Measurements from ENCODE around the gene AARS1. TPM values are rescaled to one million over a fixed set of nuclear protein-coding genes. Genes with fewer than 3 reads are reported as not detected.
A peak's percentile ranks its signal among the peaks of the same experiment; 100 is the strongest.
"Not testable (repeated sequence)": the region's sequence is repeated elsewhere in the genome, so short reads cannot be mapped to it uniquely, and the experiment has no call there.

Gene AARS1
- total RNA-seq, 4 donors from 2014 or later, result 32.6 to 47.3 (median 40.6) TPM

GRCh38 chr16:70253291-70254106 is 35.8 kb downstream of the AARS1 start:
- TF ChIP-seq POLR2A (IDR thresholded peaks at IDR 0.05), result no peak
- TF ChIP-seq CTCF (IDR thresholded peaks at IDR 0.05), result no peak
- DNase-seq (ENCODE audit: low spot score in 2 of 2), result peak in 1 of 2 donors; percentile 76
- intact Hi-C loops (cut with DNase I; ENCODE audit: low total_unique reads), result no loop called here
- H3K4me3 ChIP-seq (ENCODE audit: low read depth, poor library complexity, severe bottlenecking), result no peak overlapping the region
- 71 to 74% methylated on average over 9 to 12 of the region's 16 CpGs for WGBS, 2 donors

GRCh38 chr16:70252355-70252988 is 36.8 kb downstream of the AARS1 start:
- DNase-seq (ENCODE audit: low spot score in 2 of 2), result peak in 1 of 2 donors; percentile 78

GRCh38 chr16:70251629-70252354 is 37.5 kb downstream of the AARS1 start, which contains the start of gene EXOSC6:
Gene EXOSC6, minus strand, starts transcription at chr16:70251940. Its CDS starts 40 bp downstream, at chr16:70251900.
- TF ChIP-seq POLR2A (IDR thresholded peaks at IDR 0.05) (no peak), CTCF (IDR thresholded peaks at IDR 0.05) (peak in 2 of 3 donors; percentile 91)
- DNase-seq (ENCODE audit: low spot score in 2 of 2), result peak; percentile 89 to 98
- intact Hi-C loops (cut with DNase I; ENCODE audit: low total_unique reads), result no loop called here
- H3K4me3 ChIP-seq (ENCODE audit: low read depth, poor library complexity, severe bottlenecking), result peak within 1 kb of the TSS; percentile 68
- WGBS, 2 donors, result 7 to 8% methylated on average over 8 to 16 of the region's 65 CpGs

More at GRCh38 chr16:70252355-70252988, 36.8 kb downstream of the AARS1 start:
- intact Hi-C loops (cut with DNase I; ENCODE audit: low total_unique reads), result no loop called here
- no peak for TF ChIP-seq CTCF (IDR thresholded peaks at IDR 0.05)
- no peak for TF ChIP-seq POLR2A (IDR thresholded peaks at IDR 0.05)
- WGBS, 2 donors, result 84 to 89% methylated on average over 21 of the region's 21 CpGs
- H3K4me3 ChIP-seq (ENCODE audit: low read depth, poor library complexity, severe bottlenecking), result no peak overlapping the region

GRCh38 chr16:70250748-70251628 is 38.3 kb downstream of the AARS1 start:
- peak in 1 of 2 donors; percentile 75 for DNase-seq (ENCODE audit: low spot score in 2 of 2)
- TF ChIP-seq POLR2A (IDR thresholded peaks at IDR 0.05) (no peak), CTCF (IDR thresholded peaks at IDR 0.05) (no peak)
- H3K4me3 ChIP-seq (ENCODE audit: low read depth, poor library complexity, severe bottlenecking), result peak overlapping the region; percentile 68
- intact Hi-C loops (cut with DNase I; ENCODE audit: low total_unique reads), result no loop called here
- 3 to 4% methylated on average over 9 to 33 of the region's 92 CpGs for WGBS, 2 donors

GRCh38 chr16:70249697-70250096 is 39.6 kb downstream of the AARS1 start:
- intact Hi-C loops (cut with DNase I; ENCODE audit: low total_unique reads); H3K4me3 ChIP-seq (ENCODE audit: low read depth, poor library complexity, severe bottlenecking); DNase-seq (ENCODE audit: low spot score in 2 of 2): not testable (repeated sequence)
- WGBS, 2 donors, result 85 to 90% methylated on average over 4 of the region's 4 CpGs

- intact Hi-C loops (cut with DNase I; ENCODE audit: low total_unique reads), result not testable (repeated sequence)
Observed at GRCh38 chr16:70238773-70239172, 50.5 kb downstream of the AARS1 start.

GRCh38 chr16:70231831-70232230 is 57.5 kb downstream of the AARS1 start:
- H3K4me3 ChIP-seq (ENCODE audit: low read depth, poor library complexity, severe bottlenecking); intact Hi-C loops (cut with DNase I; ENCODE audit: low total_unique reads); DNase-seq (ENCODE audit: low spot score in 2 of 2): not testable (repeated sequence)
- WGBS, 2 donors, result 75 to 86% methylated on average over 3 of the region's 3 CpGs

More at GRCh38 chr16:70238773-70239172, 50.5 kb downstream of the AARS1 start:
- not testable (repeated sequence) for H3K4me3 ChIP-seq (ENCODE audit: low read depth, poor library complexity, severe bottlenecking); DNase-seq (ENCODE audit: low spot score in 2 of 2)

GRCh38 chr16:70226024-70226423 is 63.3 kb downstream of the AARS1 start:
- H3K4me3 ChIP-seq (ENCODE audit: low read depth, poor library complexity, severe bottlenecking); intact Hi-C loops (cut with DNase I; ENCODE audit: low total_unique reads); DNase-seq (ENCODE audit: low spot score in 2 of 2): not testable (repeated sequence)

- 83 to 96% methylated on average over 4 of the region's 4 CpGs for WGBS, 2 donors
- intact Hi-C loops (cut with DNase I; ENCODE audit: low total_unique reads); H3K4me3 ChIP-seq (ENCODE audit: low read depth, poor library complexity, severe bottlenecking); DNase-seq (ENCODE audit: low spot score in 2 of 2): not testable (repeated sequence)
Observed at GRCh38 chr16:70225430-70225829, 63.9 kb downstream of the AARS1 start.

All from lower leg skin (tissue), 4 donors.